ENCODE measurements around the gene PIGW.

PIGW gene

GRCh38 chr17:36544044-36544306 is 9.2 kb downstream of the PIGW start:
- TF ChIP-seq CTCF (IDR thresholded peaks at IDR 0.05; ENCODE audit: extremely low read depth, insufficient read depth, missing control alignments): peak; percentile 34
- in situ Hi-C loops (cut with MboI; ENCODE audit: low pct_unique_long_range_greater_than_20kb, low sequenced_read_pairs, unreplicated experiment): no loop called here
- peak; percentile 40 for DNase-seq (ENCODE audit: low spot score)

- DNase-seq (ENCODE audit: low spot score): peak; percentile 95
- no peak for TF ChIP-seq CTCF (IDR thresholded peaks at IDR 0.05; ENCODE audit: extremely low read depth, insufficient read depth, missing control alignments)
- in situ Hi-C loops (cut with MboI; ENCODE audit: low pct_unique_long_range_greater_than_20kb, low sequenced_read_pairs, unreplicated experiment): no loop called here
These were observed 9.7 kb downstream of the PIGW start, which contains the start of gene GGNBP2 for GRCh38 chr17:36544307-36545076. GGNBP2 (plus strand) TSS chr17:36544919; CDS start chr17:36545725, 806 bp downstream.

GRCh38 chr17:36545077-36545464 is 10.3 kb downstream of the PIGW start:
- DNase-seq (ENCODE audit: low spot score): no peak

GRCh38 chr17:36545465-36546417 is 11.0 kb downstream of the PIGW start:
- peak; percentile 14 for TF ChIP-seq CTCF (IDR thresholded peaks at IDR 0.05; ENCODE audit: extremely low read depth, insufficient read depth, missing control alignments)
- in situ Hi-C loops (cut with MboI; ENCODE audit: low pct_unique_long_range_greater_than_20kb, low sequenced_read_pairs, unreplicated experiment): no loop called here
- DNase-seq (ENCODE audit: low spot score): peak; percentile 97

More at GRCh38 chr17:36545077-36545464, 10.3 kb downstream of the PIGW start:
- TF ChIP-seq CTCF (IDR thresholded peaks at IDR 0.05; ENCODE audit: extremely low read depth, insufficient read depth, missing control alignments): no peak
- in situ Hi-C loops (cut with MboI; ENCODE audit: low pct_unique_long_range_greater_than_20kb, low sequenced_read_pairs, unreplicated experiment): no loop called here

- in situ Hi-C loops (cut with MboI; ENCODE audit: low pct_unique_long_range_greater_than_20kb, low sequenced_read_pairs, unreplicated experiment): no loop called here
- no peak for DNase-seq (ENCODE audit: low spot score)
- TF ChIP-seq CTCF (IDR thresholded peaks at IDR 0.05; ENCODE audit: extremely low read depth, insufficient read depth, missing control alignments): no peak
These were observed 11.8 kb downstream of the PIGW start for GRCh38 chr17:36546418-36547093.

- DNase-seq (ENCODE audit: low spot score): no peak
- in situ Hi-C loops (cut with MboI; ENCODE audit: low pct_unique_long_range_greater_than_20kb, low sequenced_read_pairs, unreplicated experiment): no loop called here
- TF ChIP-seq CTCF (IDR thresholded peaks at IDR 0.05; ENCODE audit: extremely low read depth, insufficient read depth, missing control alignments): no peak
These were observed 13.0 kb downstream of the PIGW start for GRCh38 chr17:36547776-36548175.
